ENCODE results near the gene TSPAN13.

Gene TSPAN13

DNA sequence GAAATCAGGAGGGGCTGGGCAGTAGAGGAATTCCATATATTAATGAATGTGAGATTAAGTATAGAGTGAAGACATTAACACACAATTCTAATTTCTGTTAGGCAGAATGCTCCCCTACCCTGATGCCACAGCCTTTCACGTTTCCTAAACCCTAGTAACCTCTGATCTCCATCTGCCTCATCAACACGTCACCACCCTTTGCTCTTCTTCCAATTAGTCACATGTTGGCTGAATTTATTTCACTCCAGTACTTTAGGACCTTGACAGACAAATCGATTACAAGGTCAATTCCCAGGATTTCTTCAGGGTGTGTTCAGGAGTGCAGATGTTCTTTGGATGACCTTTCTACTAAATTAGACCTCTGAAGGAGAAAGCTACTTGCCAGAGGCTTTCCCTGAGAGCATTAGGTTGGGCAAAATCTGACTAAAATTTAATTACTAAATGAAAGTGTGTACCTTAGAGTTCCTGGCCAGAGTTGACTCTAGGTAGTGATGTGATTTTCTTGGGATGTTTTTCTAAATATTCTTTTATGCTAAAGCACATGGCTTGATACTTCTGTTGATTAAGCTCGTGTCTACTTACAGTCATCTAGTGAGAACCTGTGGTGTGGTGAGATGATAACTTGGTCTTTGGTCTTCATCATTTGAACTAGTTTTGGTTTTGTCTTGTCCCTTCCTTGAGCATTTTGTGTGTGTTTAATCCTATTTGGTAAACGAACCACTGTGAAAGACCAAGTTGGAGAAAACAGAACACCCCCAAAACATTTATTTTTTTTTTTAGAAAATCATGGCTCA, 38.5 kb downstream of the TSPAN13 start:
- TF ChIP-seq EZH2phosphoT487 (IDR thresholded peaks at IDR 0.05; ENCODE audit: low read depth): no peak
- TF ChIP-seq CTCF (IDR thresholded peaks at IDR 0.05; ENCODE audit: low read depth, low read length): no peak
- Histone ChIP-seq H3K4me2 (ENCODE audit: low read length) (peak overlapping the region; percentile 28; the same call in 1 of the 2 replicates), H3K9ac (ENCODE audit: low read length) (no peak overlapping the region), H3K9me3 (ENCODE audit: insufficient read depth, low read length) (no peaks in the 10 kb centered on the region), H3K79me2 (ENCODE audit: low read length) (no peaks in the 10 kb centered on the region), H3K4me3 (ENCODE audit: low read length) (no peak overlapping the region), H3K4me1 (ENCODE audit: low read length) (peaks cover 10% of the 10 kb centered on the region), H3K36me3 (replicated peaks; ENCODE audit: low read depth, low read length) (no peaks in the 10 kb centered on the region), H3K27me3 (ENCODE audit: low read depth, low read length) (no peaks in the 10 kb centered on the region), H4K20me1 (ENCODE audit: insufficient read depth, low read length) (no peaks in the 10 kb centered on the region), H3K27ac (ENCODE audit: low read length) (no peak overlapping the region), H2AFZ (ENCODE audit: low read depth, low read length) (no peak overlapping the region)

- H4K20me1 ChIP-seq (ENCODE audit: insufficient read depth, low read length): no peaks in the 10 kb centered on the region
- H3K4me1 ChIP-seq (ENCODE audit: low read length): peaks cover 10% of the 10 kb centered on the region
- H2AFZ ChIP-seq (ENCODE audit: low read depth, low read length): no peak overlapping the region
- H3K36me3 ChIP-seq (replicated peaks; ENCODE audit: low read depth, low read length): no peaks in the 10 kb centered on the region
- TF ChIP-seq EZH2phosphoT487 (IDR thresholded peaks at IDR 0.05; ENCODE audit: low read depth) (no peak), CTCF (IDR thresholded peaks at IDR 0.05; ENCODE audit: low read depth, low read length) (no peak)
- H3K27me3 ChIP-seq (ENCODE audit: low read depth, low read length): no peaks in the 10 kb centered on the region
- H3K79me2 ChIP-seq (ENCODE audit: low read length): no peaks in the 10 kb centered on the region
- H3K9me3 ChIP-seq (ENCODE audit: insufficient read depth, low read length): no peaks in the 10 kb centered on the region
- no peak overlapping the region for H3K27ac ChIP-seq (ENCODE audit: low read length)
- no peak overlapping the region for H3K9ac ChIP-seq (ENCODE audit: low read length)
- H3K4me2 ChIP-seq (ENCODE audit: low read length): no peak overlapping the region
- H3K4me3 ChIP-seq (ENCODE audit: low read length): no peak overlapping the region
These were observed 41.4 kb downstream of the TSPAN13 start for GRCh38 chr7:16794986-16795385.

DNA sequence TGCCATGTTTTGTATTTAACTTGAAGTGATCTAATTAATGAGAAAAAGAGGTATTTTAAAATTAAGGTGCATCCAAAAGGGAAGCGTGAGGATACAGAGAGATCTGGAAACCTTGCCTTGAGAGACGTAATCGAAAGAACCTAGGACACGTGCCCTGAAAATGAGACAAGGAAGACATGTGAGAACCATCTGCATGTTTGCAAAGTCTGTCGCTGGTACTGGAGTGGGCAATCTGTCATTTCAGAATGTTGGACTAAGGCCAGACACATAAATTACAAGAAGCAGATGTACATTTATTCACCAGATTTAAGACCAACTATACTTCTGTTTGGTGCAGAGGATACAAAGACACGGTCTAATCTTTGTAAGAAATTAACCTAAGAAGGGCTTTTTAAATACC, 42.1 kb downstream of the TSPAN13 start:
- Histone ChIP-seq H3K9ac (ENCODE audit: low read length) (no peak overlapping the region), H3K4me1 (ENCODE audit: low read length) (peaks cover 10% of the 10 kb centered on the region), H3K4me2 (ENCODE audit: low read length) (no peak overlapping the region), H2AFZ (ENCODE audit: low read depth, low read length) (no peak overlapping the region), H3K4me3 (ENCODE audit: low read length) (no peak overlapping the region), H3K36me3 (replicated peaks; ENCODE audit: low read depth, low read length) (no peaks in the 10 kb centered on the region), H4K20me1 (ENCODE audit: insufficient read depth, low read length) (no peaks in the 10 kb centered on the region), H3K27ac (ENCODE audit: low read length) (no peak overlapping the region), H3K79me2 (ENCODE audit: low read length) (no peaks in the 10 kb centered on the region), H3K27me3 (ENCODE audit: low read depth, low read length) (no peaks in the 10 kb centered on the region), H3K9me3 (ENCODE audit: insufficient read depth, low read length) (no peaks in the 10 kb centered on the region)
- no peak for TF ChIP-seq CTCF (IDR thresholded peaks at IDR 0.05; ENCODE audit: low read depth, low read length)
- TF ChIP-seq EZH2phosphoT487 (IDR thresholded peaks at IDR 0.05; ENCODE audit: low read depth): no peak

DNA sequence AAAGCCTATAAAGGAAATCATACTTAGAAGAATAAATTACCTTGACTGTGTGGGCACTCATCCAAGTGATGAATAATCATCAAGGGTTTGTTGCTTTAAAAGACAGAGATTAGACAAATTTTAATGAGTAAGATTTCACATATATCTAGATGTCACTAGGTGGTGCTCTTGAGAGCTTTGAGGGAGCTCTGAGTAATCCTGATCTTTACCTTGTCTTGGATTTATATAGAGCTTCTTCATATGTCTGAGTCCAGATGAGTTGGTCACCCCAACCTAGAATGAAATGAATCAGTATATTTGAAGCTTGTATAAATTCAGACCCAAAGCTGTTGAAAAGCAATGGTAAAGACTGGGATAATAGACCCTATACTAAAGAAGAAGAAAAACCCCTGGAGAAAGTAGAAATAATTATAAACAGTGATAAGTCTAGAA, 47.6 kb downstream of the TSPAN13 start:
- Histone ChIP-seq H3K4me3 (ENCODE audit: low read length) (no peak overlapping the region), H3K4me1 (ENCODE audit: low read length) (no peaks in the 10 kb centered on the region), H3K27ac (ENCODE audit: low read length) (no peak overlapping the region), H3K79me2 (ENCODE audit: low read length) (no peaks in the 10 kb centered on the region), H4K20me1 (ENCODE audit: insufficient read depth, low read length) (no peaks in the 10 kb centered on the region), H3K9me3 (ENCODE audit: insufficient read depth, low read length) (no peaks in the 10 kb centered on the region), H3K4me2 (ENCODE audit: low read length) (no peak overlapping the region), H3K9ac (ENCODE audit: low read length) (no peak overlapping the region), H3K27me3 (ENCODE audit: low read depth, low read length) (no peaks in the 10 kb centered on the region), H2AFZ (ENCODE audit: low read depth, low read length) (no peak overlapping the region), H3K36me3 (replicated peaks; ENCODE audit: low read depth, low read length) (no peaks in the 10 kb centered on the region)
- TF ChIP-seq CTCF (IDR thresholded peaks at IDR 0.05; ENCODE audit: low read depth, low read length) (peak; percentile 60), EZH2phosphoT487 (IDR thresholded peaks at IDR 0.05; ENCODE audit: low read depth) (no peak)

Data from OCI-LY3 (cell line).